HCT116 (cell line): ENCODE results near the gene BSN.

ENCODE experiments used
- CTCF ChIP-seq, 3 experiments: fragments of 200-600 bp in 1 of 3; sonication (generic) in 1 of 3; IDR thresholded peaks in 2 of 3; conservative IDR thresholded peaks in 1 of 3; 2 replicates each; pipeline ENCODE4 v1.5.1; 2012 to 2017; ENCODE audit warnings: low read depth in 2 of 3, low read length in 2 of 3, antibody characterized with exemption in 1 of 3, borderline replicate concordance in 1 of 3, control low read depth in 1 of 3, mild to moderate bottlenecking in 1 of 3, mixed read lengths in 1 of 3, mixed run types in 1 of 3, moderate library complexity in 1 of 3; ENCODE audit not compliant: insufficient read depth in 1 of 3
- POLR2A ChIP-seq: IDR thresholded peaks from 2 replicates; pipeline ENCODE4 v1.7.0; 2011; ENCODE audit warnings: borderline replicate concordance; ENCODE audit not compliant: insufficient read depth, insufficient read length; ENCODE audit errors: extremely low read depth
- REST ChIP-seq: IDR thresholded peaks from 2 replicates; pipeline ENCODE4 v1.6.1; 2012; ENCODE audit warnings: low read depth
- YY1 ChIP-seq: IDR thresholded peaks from 2 replicates; pipeline ENCODE4 v1.6.1; 2011; ENCODE audit warnings: low read length, low read depth, moderate library complexity, mild to moderate bottlenecking; ENCODE audit not compliant: insufficient replicate concordance; ENCODE audit errors: extremely low read depth

GRCh38 chr3:49712166-49712565 is 157.9 kb downstream of the BSN start:
- TF ChIP-seq CTCF (IDR thresholded peaks at IDR 0.05 in 2 of 3, conservative IDR thresholded peaks at IDR 0.05 in 1 of 3; ENCODE audit: borderline replicate concordance in 1 of 3, insufficient read depth in 1 of 3, low read depth in 2 of 3, low read length in 2 of 3): no peak
- no peak for TF ChIP-seq YY1
- no peak for TF ChIP-seq REST
- TF ChIP-seq POLR2A: no peak
